ENCODE measurements around the gene KREMEN1.

KREMEN1 gene

DNA sequence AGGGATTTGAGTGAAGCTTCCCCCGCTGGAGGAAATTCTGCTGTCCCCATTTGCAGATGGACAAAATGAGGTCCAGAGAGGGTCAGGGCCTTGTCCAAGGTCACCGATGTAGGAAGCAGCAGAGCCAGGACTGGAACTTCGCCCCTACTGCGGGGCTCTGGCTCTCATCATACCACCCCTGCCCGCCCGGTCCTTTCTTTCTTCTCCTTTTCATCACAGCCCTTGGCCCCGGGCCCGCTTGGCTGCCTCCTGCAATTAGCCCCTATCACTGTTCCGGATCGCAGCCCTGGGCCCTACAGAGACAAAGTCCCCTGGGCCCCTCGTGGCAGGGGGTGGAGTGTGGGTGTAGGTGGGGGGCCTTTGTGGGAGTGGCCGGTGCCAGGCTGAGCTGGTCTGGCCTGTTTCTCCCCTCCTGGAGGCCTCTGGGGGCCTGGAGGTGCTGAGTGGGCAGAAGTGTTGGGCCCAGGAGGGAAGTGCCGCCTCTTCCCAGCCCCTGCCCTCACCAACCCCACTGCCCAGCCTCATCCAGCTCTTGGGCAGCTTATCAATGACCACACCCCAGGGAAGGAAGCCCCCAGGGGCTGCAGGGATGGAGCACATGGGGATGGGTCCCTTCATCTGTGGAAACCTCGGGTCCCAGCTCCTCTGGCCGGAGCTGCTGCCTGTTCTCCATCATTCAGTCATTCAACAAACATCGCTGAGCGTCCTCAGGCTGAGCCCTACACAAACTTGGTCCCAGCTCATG is 136.2 kb downstream of the KREMEN1 start:
- DNase-seq, result no peak

GRCh38 chr22:29209624-29209929 is 136.7 kb downstream of the KREMEN1 start:
- no peak for DNase-seq

- DNase-seq, result no peak
These were observed 138.2 kb downstream of the KREMEN1 start for GRCh38 chr22:29211066-29211465.

GRCh38 chr22:29211466-29211865 is 138.6 kb downstream of the KREMEN1 start:
- DNase-seq, result no peak

GRCh38 chr22:29212743-29213142 is 139.9 kb downstream of the KREMEN1 start:
- no peak for DNase-seq

GRCh38 chr22:29213493-29213892 is 140.7 kb downstream of the KREMEN1 start:
- DNase-seq, result no peak

DNA sequence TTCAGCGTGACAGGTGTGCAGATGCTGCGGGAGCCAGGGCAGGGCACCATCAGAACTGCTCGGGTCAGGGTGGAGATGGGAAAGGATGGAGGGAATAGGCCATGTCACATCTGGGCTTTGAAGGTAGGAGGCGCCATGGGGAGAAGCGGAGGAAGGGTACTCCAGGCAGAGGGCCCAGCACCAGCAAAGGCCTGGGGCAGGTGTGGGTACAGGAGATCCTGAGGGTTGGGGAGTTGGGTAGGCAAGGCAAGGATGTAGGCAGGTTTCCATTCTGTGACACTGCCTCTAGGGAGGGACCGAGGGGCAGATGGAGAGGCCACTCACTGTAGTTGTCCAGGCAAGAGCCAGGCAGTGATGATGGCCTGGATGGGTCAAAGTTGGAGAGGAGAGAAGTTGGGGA is 141.4 kb downstream of the KREMEN1 start:
- DNase-seq, result no peak

- DNase-seq, result no peak
These were observed 142.4 kb downstream of the KREMEN1 start for GRCh38 chr22:29215012-29215860.

DNA sequence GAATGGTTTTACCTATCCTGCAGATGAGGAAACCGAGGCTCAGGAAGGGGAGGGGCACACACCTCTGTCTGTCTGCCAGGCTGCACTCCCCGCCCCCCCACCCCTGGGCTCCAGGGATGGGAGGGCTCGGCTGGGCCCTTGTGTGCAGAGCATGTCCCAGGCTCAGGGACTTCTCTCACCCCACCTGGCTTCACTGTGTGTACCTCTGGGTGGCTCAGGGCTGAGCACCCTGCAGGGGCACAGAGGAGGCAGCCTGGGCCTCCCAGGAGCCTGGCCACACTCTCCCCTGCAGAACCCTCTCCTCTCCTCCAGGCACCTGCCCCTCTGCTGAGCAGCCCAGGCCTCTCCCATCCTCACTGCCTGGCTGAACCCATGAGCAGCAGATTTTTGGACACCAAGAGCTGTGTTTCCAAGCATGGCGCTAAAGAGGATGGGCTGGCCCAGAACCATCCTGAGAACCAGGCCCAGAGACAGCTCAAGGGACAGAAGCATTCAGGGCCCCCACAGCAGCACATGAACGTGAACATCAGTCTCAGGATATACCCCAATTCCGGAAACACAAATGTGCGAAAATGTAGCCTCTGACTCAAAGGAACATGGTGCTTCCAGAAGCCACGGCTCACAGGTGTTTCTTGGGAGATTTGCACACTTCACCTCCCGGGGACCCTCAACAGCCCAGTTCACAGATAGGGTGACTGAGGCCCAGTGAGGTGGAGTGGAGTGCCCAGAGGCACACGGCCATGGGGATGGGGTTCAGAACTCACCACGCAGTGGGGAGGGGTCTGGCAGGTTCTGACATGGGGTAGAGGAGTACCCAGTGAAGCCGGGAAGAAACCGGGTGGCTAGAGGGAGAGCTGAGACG is 143.4 kb downstream of the KREMEN1 start:
- no peak for DNase-seq

- no peak for DNase-seq
These were observed 144.2 kb downstream of the KREMEN1 start for GRCh38 chr22:29216873-29217666.
